NCI-H345 (cell line): ENCODE results near the gene CCDC38.
"Not testable (repeated sequence)": the region's sequence is repeated elsewhere in the genome, so short reads cannot be mapped to it uniquely, and the experiment has no call there.

Experiments
- DNase-seq: peaks from one replicate; lab custom pipeline; 2025; lab: John Stamatoyannopoulos, UW

Gene CCDC38

DNA sequence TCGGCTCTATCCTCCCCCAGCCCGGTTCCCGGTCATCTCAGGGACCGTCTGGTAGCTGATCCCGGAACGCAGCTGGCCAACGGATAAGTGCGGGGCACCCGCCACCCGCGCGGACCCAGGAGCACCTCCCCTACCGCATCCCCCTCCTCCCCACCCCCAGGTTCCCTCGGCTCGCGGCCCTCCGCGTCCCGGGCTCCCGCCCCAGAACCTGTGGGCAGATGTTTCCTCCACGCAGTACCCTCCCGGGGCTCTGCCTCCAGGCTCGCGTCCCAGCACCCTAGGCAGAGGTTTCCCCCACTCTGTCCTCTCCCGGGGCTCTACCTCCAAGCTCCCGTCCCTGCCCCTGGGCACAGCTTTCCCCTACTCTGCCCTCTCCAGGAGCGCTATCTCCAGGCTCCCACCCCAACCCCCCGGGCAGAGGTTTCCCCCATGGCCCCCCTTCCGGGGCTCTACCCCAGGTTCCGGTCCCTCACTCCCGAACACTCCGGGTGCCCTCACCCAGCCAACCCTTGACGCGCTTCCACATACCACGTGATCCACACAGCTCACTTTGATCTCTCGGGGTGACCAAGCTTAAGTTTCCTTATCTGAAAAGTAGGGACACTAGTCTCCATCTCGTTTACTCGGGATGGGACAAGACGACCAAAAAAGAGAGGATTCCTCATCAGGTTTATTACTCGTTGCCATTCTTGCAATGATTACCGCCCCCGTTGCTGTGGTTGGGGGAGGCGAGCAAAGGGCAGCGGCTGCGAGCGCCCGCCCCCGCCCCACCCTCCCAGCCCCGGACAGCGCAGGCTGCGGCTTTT, at the start of gene CCDC38:
TSS of gene CCDC38 (minus strand) at position 91 of the 806 bp plus-strand sequence. CDS start 6,105 bp downstream, outside the sequence.
- DNase-seq, result peak; percentile 90

DNA sequence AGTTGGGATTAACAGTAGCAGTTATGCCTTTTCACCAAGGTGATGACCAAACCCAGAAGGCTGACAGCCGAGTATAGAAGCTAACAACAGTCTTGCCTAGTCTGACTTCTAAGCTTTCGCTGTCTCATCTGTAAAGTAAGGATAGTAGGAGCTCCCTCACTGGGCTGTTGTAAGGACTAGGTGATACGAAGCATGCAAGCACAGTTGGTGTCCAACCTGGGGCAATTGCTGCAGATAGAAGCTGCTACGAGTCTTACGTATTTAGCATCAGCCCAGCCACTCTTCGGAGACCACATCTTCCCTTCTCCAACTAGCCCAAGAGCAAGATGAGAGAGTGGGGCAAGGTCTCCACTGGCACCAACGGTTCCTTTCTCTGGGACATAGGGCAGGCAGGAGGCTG, 47.7 kb upstream of the CCDC38 start:
- DNase-seq, result no peak

DNA sequence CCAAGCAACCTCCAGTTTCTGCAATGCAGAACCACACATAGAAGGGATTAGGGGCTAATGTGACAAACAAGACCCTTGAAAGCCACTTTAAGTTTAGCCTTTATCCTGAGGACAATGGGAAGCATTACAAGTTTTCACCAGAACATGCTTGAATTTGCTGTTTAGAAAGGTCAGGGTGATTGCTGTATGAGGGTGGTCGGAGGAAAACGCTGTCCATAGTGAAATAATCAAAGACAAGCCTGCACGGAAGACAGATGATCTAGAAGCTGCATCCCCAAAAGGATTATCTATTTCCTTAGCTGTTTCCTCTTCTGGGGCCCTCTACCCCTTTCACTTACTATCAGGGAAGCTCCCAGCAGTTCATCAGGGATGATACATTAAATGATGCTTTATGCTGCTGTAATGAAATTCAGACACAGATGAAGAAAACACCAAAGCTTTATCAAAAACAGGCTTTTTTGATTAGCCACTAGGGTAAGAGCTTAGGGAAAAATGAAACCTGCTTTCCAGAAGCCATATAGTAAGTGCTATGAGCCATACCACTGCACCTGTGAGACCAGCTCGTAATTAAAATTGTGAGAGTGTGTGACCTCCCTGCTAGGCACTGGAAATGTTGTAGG, 47.2 kb upstream of the CCDC38 start:
- no peak for DNase-seq

DNA sequence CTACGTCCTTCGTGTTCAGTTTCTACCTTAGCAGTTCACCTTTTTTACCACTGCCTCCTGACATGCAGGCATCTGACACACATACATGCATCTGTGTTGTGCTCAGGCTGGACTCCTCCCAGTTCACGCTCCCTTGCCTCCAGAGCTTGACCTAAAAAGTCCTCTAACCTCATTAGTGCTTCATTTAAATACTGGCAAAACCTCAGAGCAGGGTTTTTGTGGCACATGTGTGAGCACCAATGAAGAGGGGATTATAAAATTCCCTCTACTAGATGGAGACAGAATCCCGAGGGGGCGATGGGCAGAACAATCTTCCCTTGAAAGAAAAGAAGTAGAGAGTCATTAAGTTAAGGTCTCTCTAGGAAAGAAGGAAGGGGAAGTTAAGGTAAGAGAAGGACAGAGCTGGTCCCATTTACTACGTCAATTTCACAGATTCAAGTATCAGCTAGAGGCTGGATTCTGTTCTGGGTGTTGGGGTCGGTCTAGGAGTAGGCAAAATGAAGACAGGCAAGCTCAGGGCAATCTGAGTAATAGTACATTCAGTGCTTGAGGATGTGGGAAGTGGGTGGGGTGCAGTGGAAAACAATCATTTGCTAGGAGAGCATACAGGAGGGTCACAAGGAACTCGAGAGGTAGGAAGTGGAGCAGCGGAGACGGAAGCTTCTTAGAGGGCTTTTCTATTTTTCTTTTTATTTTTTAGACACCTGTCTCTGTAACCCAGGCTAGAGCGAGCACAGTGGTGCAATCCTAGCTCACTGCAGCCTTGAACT, 46.3 kb upstream of the CCDC38 start:
- no peak for DNase-seq

DNA sequence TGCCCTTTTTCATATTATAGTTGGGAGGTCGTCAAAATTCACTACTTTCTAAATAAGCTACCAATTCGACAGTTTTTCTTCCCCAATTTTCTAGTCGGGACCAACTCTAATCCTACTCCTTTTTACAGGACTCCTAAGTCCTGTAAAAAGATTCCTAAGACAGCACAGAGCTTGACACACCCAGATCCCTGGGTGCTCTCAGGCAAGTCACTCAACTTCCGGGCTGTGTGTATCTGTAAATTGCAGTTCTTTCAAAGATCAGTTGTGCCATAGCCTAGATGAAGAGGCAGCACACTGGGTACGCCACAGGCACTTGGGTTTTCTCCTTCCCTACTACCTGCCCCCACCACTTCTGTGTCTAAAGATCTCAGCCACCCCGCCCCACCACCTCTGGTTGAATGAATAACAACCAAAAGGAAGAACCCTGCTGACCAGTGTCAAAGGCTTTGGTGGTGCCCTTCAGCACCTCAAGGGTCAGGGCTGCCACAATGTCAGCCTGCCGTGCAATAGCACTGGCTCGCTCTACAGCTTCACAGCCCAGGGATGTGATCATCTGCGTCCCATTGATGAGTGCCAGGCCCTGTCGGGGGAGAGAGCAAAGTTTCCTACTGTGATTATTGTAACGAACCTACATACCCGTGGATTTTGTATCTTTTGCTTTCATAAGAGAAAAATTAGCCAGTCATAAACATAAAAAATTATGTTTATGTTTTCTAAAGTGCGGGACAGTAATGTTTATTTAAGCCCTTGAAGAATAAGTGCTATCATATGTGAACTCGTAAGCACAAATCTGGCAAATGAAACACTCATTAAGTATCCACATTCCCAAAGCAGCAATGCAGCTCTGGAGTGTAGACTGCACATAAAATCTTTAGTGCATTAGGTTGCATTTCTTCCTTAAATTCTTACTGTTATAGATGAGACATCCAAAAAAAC, 44.5 kb upstream of the CCDC38 start:
- DNase-seq, result no peak

DNA sequence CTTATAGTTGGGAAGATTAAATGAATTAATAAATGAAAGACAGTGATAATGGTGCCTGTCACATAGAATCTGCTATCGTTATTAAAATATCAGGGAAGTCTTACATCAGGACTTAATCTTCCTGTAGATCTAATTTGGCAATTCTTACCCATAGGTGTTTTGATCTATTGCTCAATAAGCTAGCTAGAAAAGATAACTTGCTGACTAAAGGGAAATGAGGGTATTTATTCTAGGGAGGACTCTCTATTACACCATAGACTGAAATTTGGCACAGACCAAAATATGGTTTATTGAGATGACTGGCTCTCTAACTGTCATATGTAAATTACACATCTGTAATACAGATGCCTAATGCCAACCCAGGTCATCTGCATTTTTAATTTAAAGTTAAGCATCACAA, 42.3 kb upstream of the CCDC38 start:
- DNase-seq, result no peak

DNA sequence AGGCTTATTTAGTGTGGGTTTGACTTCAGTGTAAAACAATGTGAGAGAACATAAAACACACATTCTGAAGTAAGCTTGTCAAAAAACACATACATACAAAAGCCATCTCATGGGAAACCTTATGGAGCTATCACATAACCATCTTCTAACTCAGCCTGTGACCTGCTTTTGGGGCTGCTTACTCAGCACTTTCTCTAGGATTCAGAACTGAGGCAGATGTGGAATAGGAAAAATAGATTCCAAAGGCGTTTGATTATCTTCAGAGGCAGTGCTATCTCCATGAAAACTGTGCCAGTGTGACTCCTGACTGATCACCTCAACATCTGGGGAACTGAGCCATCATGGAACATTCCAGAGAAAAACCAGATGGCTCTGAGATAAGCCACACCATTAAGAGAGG, 40.2 kb upstream of the CCDC38 start:
- DNase-seq, result no peak

DNA sequence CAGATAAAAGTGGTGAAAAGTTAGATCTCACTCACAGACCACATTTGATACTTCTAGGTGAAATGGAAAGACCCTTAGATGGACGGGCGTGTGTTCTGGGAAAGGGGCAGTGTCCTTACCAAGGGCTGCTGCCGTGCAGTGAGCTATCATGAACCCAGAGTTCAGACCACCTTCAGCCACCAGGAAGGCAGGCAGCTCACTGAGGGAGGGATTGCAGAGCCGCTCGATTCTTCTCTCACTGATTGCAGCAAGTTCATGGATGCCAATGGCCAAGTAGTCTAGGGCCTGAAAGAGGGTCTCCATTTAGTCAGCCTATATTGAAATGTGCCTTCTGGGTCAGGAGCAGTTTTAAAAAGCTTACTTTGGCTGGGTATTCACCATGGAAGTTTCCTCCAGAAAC, 38.0 kb upstream of the CCDC38 start:
- no peak for DNase-seq

DNA sequence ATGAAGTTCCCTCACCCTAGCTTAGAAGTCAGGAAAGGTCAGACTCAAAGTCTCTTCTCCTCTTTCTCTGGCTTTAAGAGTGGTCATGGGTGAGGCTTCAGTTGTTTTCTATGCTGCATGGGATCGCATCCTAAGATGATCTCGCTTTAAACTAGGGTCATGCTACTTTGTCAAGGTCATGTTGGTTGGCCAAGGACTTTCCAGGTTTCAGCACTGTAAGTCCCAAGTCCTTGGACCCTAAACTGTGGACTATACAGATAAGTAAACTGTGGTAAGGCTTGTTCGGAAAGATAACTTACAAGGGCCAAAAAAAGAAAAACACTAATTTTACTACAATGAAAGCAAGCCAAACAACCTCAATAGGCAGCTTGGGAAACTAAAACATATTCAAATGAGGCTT, 36.4 kb upstream of the CCDC38 start:
- DNase-seq, result no peak

DNA sequence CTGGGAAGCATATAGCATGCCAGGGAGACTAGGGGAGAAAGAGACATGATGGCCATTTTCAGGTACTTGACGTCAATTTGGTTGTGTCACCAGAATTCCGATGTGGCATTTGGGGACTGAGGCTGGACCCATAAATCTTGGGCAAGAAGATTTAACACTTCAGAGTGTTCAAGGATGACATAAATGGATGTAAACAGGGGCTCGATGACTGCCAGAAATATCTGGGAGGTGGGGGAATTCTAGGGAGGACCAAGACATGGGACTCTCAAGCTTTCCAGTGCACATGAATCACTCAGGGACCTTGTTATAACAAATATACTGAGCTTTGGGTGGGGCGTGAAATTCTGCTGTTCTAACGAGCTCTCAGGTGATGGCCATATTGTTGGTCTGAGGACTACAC, 35.9 kb upstream of the CCDC38 start:
- no peak for DNase-seq

DNA sequence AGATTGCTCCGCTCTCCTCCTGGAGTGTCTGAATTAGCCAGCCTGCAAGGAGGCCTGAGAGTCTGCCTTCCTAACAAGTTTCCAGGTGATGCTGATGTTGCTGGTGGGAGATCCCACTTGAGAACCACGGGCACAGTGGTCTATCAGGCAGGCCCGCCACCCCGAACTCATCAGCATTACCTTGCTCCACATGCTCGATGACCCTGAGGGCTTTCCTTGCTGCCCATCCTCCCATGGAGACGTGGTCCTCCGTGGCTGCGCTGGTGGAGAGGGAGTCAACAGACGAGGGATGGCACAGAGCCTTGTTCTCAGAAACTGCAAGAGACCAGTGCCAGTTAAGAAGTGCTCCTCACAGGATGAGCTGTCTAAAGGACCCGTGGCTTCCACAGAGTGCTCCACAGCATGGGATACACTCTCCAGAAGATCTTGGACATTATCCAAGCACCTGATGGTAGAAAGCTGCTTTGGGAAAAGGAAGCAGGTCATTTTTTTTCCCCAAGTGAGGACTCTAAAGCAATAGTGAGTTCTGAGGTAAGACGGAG, 35.4 kb upstream of the CCDC38 start:
- DNase-seq, result no peak

DNA sequence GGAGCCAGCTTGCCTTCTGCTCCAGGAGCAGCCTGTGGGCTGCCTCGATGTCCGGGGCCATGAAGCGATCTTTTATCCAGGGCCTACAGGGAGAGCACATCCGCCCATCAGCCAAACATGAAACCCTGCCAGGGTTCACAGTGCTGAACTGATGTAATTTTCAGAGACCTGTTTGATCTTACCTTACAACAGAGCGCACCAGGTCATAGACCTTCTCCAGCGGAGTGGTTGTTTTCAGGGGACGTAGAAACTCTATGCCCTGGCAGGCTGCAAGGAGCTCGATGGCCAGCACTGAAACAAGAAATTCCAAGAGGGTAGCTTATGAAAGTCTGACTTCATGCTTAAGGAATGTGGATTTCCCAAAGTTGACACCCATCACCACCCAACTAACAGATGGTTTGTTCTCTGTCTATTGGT, 34.0 kb upstream of the CCDC38 start:
- no peak for DNase-seq

DNA sequence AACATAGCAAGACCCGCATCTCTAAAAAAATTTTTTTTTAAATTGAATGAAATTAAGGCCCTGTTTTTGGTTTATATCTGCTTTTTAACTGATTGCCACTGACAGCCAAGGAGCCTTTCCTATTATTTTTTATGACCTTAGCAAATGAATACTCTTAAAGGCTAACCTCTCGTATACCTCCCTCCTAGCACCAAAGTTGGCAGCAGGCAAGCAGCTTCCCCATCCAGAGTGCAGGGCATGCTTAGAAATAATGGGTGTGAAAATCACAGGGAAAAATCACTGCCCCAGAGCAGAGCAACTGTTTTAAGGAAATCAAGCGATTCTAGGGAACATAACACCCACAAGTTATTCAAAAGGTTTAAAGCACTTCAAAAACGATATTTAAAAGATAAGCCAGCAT, 33.1 kb upstream of the CCDC38 start:
- no peak for DNase-seq

DNA sequence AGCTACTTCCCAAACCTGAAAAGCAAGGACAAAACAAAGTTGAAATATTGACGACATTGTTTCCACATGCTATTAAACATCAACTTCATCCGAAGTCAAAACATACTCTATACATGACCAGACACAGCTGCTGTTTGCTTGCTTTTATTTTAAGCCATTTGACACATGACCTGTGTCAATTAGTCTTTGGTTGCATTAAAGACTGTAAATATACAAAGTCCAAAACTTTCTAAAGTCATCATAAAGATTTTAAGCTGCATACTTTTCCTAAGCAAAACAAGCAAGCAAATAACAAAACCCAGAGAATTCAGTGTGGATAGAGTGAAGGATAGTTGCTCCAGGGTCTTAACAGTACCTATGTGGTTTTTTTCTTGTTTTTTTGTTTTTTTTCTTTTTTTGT, 31.9 kb upstream of the CCDC38 start:
- no peak for DNase-seq

DNA sequence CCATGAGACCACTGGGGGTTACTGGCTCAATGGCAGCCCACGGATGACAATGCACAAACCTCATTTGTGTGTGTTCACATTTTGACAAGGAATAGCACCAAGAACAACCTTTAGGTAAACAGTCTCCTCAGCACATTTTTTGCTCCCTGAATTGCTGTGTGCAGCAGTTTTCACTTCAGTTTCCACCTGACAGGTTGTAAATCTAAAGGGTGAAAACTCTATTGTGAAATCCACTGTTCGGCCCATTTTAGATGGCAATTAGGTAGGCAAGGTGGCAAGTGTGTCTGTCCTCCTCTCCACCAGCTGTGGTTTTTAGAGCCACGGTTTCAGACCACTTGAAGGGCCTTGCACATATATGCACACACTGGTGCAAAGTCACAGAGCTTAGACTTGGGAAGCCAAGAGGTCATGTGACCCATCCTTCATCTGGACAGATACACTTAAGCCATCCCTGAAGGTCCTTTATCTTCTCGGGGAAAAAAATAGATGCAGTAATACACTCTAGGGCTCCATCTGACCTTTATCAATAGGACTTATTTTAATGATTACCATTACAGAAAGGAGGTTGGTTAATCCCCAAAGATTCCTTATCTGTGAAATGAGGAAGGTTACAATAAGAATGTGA, 30.5 kb upstream of the CCDC38 start:
- no peak for DNase-seq

DNA sequence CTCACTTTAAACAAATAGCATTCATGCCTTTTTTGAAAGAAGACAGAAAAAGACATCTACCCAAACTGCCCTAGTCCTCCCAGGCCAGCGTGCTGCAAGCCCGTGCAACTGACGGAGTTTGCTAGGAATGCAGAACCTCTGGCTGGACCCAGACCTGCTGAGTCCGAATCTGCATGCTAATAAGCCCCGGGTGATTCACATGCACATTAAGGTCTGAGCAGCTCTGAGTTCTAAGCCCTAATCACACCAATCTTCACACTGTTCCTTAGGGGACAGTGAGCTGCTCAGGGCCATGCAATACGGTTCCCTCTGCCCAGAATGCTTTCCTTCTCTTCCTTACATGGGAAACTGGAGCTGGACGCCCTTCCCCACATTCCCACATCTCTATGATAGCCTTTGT, 28.5 kb upstream of the CCDC38 start:
- no peak for DNase-seq

DNA sequence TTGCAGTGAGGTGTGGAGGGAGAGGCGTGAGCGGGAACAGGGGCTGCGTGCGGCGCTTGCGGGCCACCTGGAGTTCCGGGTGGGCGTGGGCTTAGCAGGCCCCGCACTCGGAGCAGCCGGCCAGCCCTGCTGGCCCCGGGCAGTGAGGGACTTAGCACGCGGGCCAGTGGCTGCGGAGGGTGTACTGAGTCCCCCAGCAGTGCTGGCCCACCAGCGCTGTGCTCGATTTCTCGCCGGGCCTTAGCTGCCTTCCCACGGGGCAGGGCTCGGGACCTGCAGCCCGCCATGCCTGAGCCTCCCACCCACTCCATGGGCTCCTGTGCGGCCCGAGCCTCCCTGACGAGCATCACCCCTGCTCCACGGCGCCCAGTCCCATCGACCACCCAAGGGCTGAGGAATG, 26.7 kb upstream of the CCDC38 start:
- not testable (repeated sequence) for DNase-seq

DNA sequence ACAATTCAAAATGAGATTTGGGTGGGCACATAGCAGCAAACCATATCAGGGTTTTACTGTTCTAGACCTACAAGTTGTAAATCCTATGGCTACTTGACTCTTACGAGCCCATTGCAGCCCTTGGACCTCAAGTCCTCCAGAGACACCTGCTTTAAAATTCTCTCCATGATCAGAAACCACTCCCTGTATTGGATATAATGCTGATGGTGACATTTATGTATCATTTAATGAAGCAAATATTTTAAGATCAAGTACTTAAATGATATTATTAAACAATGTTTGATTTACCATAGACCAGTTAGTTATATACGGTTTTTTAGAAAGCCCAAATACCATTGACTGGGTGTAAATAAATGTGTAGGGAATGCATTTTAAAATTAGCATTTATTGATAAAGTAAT, 24.9 kb upstream of the CCDC38 start:
- DNase-seq, result no peak

DNA sequence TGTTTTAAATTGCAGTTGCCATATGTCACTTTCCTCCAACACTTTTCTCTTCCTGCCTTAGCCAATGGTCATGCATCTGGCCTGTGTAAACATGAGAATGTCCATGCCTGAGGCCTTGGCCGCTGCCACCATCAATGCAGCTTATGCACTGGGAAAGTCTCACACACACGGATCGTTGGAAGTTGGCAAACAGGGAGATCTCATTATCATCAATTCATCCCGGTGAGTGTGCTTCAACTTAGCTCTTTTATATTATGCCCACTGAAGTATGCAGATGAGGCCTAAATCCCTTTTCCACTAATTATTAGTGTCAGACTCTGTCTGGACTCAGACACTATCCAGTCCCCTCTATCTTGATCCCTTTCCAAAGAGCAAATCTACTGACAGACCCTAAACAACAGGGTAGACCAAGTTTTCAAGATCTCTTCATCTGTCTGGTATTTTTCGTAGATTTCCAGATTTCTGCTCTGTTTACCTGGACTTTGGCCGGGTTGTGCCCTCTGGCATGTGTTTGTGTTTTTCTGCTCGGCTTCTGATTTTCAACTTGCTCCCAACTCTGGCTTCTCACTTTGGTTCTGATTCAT, 24.0 kb upstream of the CCDC38 start:
- DNase-seq, result no peak

DNA sequence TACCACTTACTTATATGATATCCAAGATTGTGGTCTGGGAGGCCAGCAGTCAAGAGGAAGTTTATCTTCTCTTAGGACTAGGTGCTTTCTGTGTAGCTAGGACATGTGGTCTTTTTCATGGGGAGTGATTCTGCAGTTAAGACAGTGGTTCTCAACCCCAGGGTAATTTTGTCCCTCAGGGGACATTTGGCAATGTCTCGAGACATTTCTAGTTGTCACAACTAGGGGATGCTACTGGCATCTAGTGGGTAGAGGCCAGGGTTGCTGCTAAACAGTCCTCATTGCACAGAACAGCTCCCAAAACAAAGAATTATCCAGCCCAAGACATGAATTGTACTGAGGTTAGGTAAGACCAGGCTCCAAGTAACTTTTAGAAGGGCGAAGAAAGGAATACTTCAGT, 20.7 kb upstream of the CCDC38 start:
- no peak for DNase-seq

DNA sequence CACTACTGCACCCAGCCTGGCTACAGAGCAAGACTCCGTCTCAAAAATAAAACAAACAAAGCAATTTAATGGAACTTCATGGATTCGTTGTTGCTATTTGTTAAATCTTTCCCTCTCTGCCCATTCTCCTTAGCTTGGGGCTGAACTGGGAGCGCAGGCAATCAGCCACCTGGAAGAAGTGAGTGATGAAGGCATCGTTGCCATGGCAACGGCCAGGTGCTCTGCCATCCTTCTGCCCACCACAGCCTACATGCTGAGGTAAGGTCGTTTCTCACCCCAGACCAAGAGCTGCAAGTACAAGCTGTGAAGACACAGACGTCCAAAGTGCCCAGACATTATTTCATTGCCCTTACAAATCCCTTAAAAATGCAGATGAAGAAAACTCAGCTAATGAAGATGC, 19.8 kb upstream of the CCDC38 start:
- peak; percentile 6 for DNase-seq
